ENCODE results near the gene RAD51B.

DNA sequence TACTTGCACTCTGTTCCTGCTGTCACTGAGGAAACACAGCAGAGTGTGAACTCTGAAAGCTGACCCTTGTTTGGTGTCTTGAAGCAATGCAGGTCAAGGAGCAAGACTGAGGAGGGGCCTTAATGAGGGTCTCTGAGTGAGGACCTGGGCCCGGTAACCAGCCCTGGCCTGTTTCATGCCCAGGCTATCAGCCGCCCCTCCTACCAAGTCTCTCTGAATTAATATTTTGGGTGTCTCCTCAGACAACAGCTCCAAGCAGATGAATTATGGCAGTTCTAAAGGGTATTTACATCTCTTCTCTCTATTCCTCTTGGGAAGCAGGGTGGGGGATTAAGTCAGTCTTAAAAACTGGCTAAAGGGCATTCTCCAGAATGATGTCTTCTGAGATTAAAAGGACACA, 578.8 kb downstream of the RAD51B start:
- TF ChIP-seq CTCF (IDR thresholded peaks at IDR 0.05) = no peak
- TF ChIP-seq POLR2A (IDR thresholded peaks at IDR 0.05) = no peak

All from thyroid gland (tissue), 4 donors.